Muscle of arm (tissue), 12 donors: ENCODE data around the gene AGO4. TPM values are rescaled to one million over a fixed set of nuclear protein-coding genes. Genes with fewer than 3 reads are reported as not detected.

Experiments
- DNase-seq: peaks from one replicate; pipeline ENCODE4 v3.0.0-alpha.2; 2013
- polyA plus RNA-seq, 12 donors: library from polyadenylated mRNA; unstranded; fragments of 120-200 nt; gene quantifications; one replicate each; pipeline ENCODE4 v1.2.1, GENCODE V29; 2013; ENCODE audit not compliant: insufficient read length in 12 of 12

Gene AGO4
- polyA plus RNA-seq, 12 donors: 9.4 to 30.5 (median 14.8) TPM; not detected in 1

- DNase-seq: no peak
Observed at GRCh38 chr1:35893051-35893879, 85.4 kb downstream of the AGO4 start.

DNA sequence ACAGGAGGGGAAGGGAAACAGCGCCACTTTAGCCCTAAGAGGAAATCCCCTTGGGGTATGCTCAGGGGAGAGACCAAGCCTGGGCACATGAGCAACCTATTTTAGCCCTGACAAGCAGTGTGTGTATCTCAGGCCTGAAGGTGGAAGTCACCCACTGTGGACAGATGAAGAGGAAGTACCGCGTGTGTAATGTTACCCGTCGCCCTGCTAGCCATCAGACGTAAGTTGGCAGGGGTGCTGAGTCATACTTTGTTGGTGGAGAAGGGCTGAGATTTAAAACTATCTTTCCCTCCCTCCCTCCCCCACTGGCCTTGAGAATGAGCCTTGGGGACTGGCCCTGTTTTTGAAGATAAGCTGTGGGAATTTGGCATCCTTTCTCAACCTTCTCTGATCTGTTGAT is 86.4 kb downstream of the AGO4 start:
- no peak for DNase-seq

GRCh38 chr1:35894656-35895055 is 86.8 kb downstream of the AGO4 start:
- DNase-seq: no peak

DNA sequence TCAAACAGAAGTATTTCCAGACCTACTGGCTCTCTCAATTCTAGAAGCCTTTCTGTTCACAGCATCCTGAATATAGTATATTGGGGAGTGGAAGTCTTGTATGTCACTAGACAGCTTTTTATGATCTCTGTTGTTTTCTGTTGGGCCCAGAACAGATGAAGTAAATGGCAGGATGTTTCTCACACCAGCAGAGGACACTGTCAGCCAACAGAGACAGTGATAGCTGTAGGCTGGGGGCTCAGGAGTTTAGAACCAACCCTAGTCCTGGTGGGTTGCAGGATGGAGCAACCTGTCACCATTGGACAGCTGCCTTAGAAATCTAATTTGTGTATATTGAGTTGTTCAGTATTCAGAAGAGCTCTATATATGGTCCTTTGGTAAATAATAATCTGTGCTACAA is 92.1 kb downstream of the AGO4 start:
- no peak for DNase-seq

- DNase-seq: no peak
Observed at GRCh38 chr1:35901235-35901634, 93.4 kb downstream of the AGO4 start.

- DNase-seq: no peak
Observed at GRCh38 chr1:35902671-35903070, 94.9 kb downstream of the AGO4 start.

Other genes with a start within 250 kb of the AGO4 start
- 1 to 10 TPM in 2 of 12 donors, under 1 TPM in 8, not detected in 2; 0.31 to 2.3 (median 0.57) TPM for gene TFAP2E, start 234.7 kb upstream of the AGO4 start, polyA plus RNA-seq
- 10 to 100 TPM in 11 of 12 donors, not detected in 1; 34.6 to 72.2 (median 64.1) TPM for gene PSMB2, start 166.5 kb upstream of the AGO4 start, polyA plus RNA-seq
- gene C1orf216, start 89.1 kb upstream of the AGO4 start, polyA plus RNA-seq: 10 to 100 TPM in 6 of 12 donors, 1 to 10 TPM in 5, not detected in 1; 6.4 to 14.0 (median 10.6) TPM
- gene CLSPN, start 38.0 kb upstream of the AGO4 start, polyA plus RNA-seq: 10 to 100 TPM in 1 of 12 donors, 1 to 10 TPM in 10, not detected in 1; 2.6 to 10.4 (median 7.3) TPM
- gene AGO1, start 75.2 kb downstream of the AGO4 start, polyA plus RNA-seq: 10 to 100 TPM in 7 of 12 donors, 1 to 10 TPM in 5; 8.2 to 39.8 (median 10.4) TPM
- 10 to 100 TPM in 8 of 12 donors, 1 to 10 TPM in 4; 9.3 to 94.1 (median 12.0) TPM for gene AGO3, start 123.1 kb downstream of the AGO4 start, polyA plus RNA-seq